ENCODE data around the gene MAGI3.
"Not testable (repeated sequence)": the region's sequence is repeated elsewhere in the genome, so short reads cannot be mapped to it uniquely, and the experiment has no call there.

MAGI3 gene

GRCh38 chr1:113582084-113582483 lies 191.8 kb downstream of the MAGI3 start:
- no peak for DNase-seq

GRCh38 chr1:113587475-113587874 lies 197.2 kb downstream of the MAGI3 start:
- DNase-seq: no peak

- no peak for DNase-seq
Measured at GRCh38 chr1:113592230-113592629, 201.9 kb downstream of the MAGI3 start.

- DNase-seq: no peak
Measured at GRCh38 chr1:113593550-113594297, 203.4 kb downstream of the MAGI3 start.

GRCh38 chr1:113604466-113604865 lies 214.2 kb downstream of the MAGI3 start:
- DNase-seq: not testable (repeated sequence)

GRCh38 chr1:113605146-113605545 lies 214.8 kb downstream of the MAGI3 start:
- no peak for DNase-seq

- no peak for DNase-seq
Measured at GRCh38 chr1:113608399-113608798, 218.1 kb downstream of the MAGI3 start.

- DNase-seq: no peak
Measured at GRCh38 chr1:113610372-113610771, 220.1 kb downstream of the MAGI3 start.

GRCh38 chr1:113615425-113615824 lies 225.1 kb downstream of the MAGI3 start:
- DNase-seq: no peak

- no peak for DNase-seq
Measured at GRCh38 chr1:113616156-113616555, 225.8 kb downstream of the MAGI3 start.

- DNase-seq: no peak
Measured at GRCh38 chr1:113617438-113618141, 227.3 kb downstream of the MAGI3 start.

GRCh38 chr1:113628997-113629396 lies 238.7 kb downstream of the MAGI3 start:
- no peak for DNase-seq

GRCh38 chr1:113630340-113631327 lies 240.3 kb downstream of the MAGI3 start:
- no peak for DNase-seq

- DNase-seq: no peak
Measured at GRCh38 chr1:113641396-113641795, 251.1 kb downstream of the MAGI3 start.

- no peak for DNase-seq
Measured at GRCh38 chr1:113647164-113647563, 256.8 kb downstream of the MAGI3 start.

- no peak for DNase-seq
Measured at GRCh38 chr1:113648478-113648877, 258.2 kb downstream of the MAGI3 start.

- no peak for DNase-seq
Measured at GRCh38 chr1:113652771-113653170, 262.5 kb downstream of the MAGI3 start.

- DNase-seq: no peak
Measured at GRCh38 chr1:113653741-113654140, 263.4 kb downstream of the MAGI3 start.

- DNase-seq: peak; percentile 54
Measured at GRCh38 chr1:113654883-113655282, 264.6 kb downstream of the MAGI3 start.

- no peak for DNase-seq
Measured at GRCh38 chr1:113657126-113657525, 266.8 kb downstream of the MAGI3 start.

- DNase-seq: no peak
Measured at GRCh38 chr1:113657556-113658063, 267.3 kb downstream of the MAGI3 start.

GRCh38 chr1:113659035-113659434 lies 268.7 kb downstream of the MAGI3 start:
- peak; percentile 75 for DNase-seq

GRCh38 chr1:113659556-113659955 lies 269.2 kb downstream of the MAGI3 start:
- DNase-seq: peak; percentile 76
